Hepatocyte (in vitro differentiated cells): ENCODE data around the gene PTPRN2.

ENCODE experiments used
- CTCF ChIP-seq: fragments of 200-600 bp; sonication (generic); IDR thresholded peaks from 2 replicates; pipeline ENCODE4 v1.5.1; 2016; ENCODE audit warnings: antibody characterized with exemption, mild to moderate bottlenecking; ENCODE audit not compliant: poor library complexity
- EZH2 ChIP-seq: fragments of 200-600 bp; sonication (generic); IDR thresholded peaks from 2 replicates; pipeline ENCODE4 v1.6.1; 2016; ENCODE audit warnings: antibody characterized with exemption, mild to moderate bottlenecking, borderline replicate concordance

DNA sequence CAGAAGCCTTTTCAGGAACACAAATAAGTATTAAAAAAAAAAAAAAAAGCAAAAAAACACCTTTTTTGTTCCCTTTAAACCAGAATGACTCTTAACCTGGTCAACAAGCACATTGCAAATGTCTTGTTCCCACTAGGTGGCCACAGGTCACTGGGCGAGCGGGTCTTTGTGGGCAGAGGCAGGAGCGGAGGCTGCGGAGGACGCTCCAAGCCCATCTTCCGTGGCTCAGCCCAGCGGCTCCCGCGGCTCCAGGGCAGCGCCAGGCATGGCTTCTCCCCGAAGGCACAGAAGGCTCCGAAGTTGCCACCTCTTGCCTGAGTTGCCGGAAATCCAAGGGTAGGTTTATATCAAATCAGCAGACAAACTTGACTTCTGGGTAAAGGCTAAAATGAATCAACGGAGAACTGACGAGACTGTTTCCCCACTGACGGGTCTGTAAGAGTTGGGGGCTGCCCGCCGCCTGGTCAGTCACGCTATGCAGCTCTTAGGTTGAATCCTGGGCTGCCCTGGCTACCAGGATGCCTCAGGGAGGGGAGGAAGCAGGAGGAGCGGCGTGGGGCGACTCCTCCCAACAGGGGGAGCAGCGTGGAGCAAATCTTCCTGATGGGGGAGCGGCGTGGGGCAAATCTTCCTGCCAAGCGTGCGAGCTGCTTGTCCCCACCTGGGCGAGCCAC is 144.5 kb downstream of the PTPRN2 start:
- TF ChIP-seq CTCF (no peak), EZH2 (no peak)
